ENCODE measurements around the gene SORT1. TPM values are rescaled to one million over a fixed set of nuclear protein-coding genes. Genes with fewer than 3 reads are reported as not detected.

Gene SORT1
- total and polyA plus RNA-seq, 2 of the 8 experiments (the other 6 are each of a cell fraction or from before 2014, with no cell fraction given): 18.7 to 69.6 TPM

DNA sequence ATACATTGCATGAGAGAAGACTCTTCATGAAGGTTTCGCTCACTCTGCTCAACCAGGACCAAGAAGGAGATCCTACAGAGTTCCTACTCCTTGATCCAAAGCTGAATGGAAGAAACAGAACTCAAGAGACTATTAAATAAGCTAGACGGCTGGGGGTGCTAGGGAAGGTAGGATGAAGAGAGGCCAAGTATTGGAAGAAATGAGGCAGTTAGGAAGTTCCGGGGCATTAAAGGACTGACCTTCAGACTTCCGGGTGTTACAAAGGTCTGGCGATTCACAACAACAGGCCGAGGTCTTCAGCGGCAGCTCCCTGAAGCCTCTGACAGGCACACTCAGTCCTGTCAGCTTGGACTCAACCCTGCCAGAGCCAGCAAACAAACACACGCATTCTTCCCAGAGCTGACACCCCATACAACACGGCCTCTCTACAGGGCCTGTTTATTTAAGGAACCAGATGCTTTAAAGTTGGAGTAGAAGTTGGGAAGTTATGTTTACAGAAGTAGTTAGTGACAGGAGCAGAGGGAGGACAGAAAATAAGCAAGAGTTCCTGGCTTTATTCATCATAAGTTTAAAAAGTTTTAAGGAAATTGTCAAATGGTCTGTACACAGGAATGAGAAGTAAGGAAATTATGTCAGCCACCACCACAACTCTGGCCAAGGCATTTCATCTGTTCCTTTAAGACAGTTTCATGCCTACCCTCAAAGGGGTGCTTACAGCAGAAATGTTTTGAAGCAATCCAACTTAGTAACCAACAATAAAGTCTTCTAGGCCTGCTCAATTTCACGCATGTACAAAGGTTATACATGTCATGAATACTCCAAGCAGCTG lies 4.7 kb downstream of the SORT1 start:
- H3K4me1 ChIP-seq (replicated peaks in 1 of 4; ENCODE audit: control insufficient read depth in 3 of 4, insufficient read depth in 4 of 4, low read length in 3 of 4): peaks cover 0 to 6% (median 4%) of the 10 kb centered on the region in 4 experiments; a peak in 6 of 7 replicates
- 79% methylated on average over 10 of the region's 10 CpGs; no CpG with 5 or more reads in 1 of the 2 experiments for WGBS, 2 experiments (ENCODE audit: extremely low coverage in 1 of 2, insufficient coverage in 1 of 2, insufficient read length in 1 of 2, insufficient replicate concordance in 2 of 2, low coverage in 1 of 2, low lambda C conversion rate in 2 of 2, missing lambda C conversion rate in 1 of 2)
- no peaks in the 10 kb centered on the region for H3K36me3 ChIP-seq (ENCODE audit: control insufficient read depth in 2 of 4, insufficient read depth in 4 of 4, low read length in 3 of 4)
- H4K8ac ChIP-seq (ENCODE audit: extremely low read depth, insufficient read depth, low read length): no peak overlapping the region
- 0 out of 2 replicates have a peak, but pooled peaks cover 5% of the 10 kb centered on the region for H3K79me1 ChIP-seq (ENCODE audit: low read depth, low read length)
- no peak overlapping the region for H3K14ac ChIP-seq (ENCODE audit: insufficient read length)
- no peak overlapping the region for H3K4ac ChIP-seq (replicated peaks; ENCODE audit: insufficient read length, low read depth, low read length)
- H4K20me1 ChIP-seq (replicated peaks in 1 of 2; ENCODE audit: control insufficient read depth in 1 of 2, insufficient read depth in 2 of 2, low read length in 2 of 2): peaks cover 0 to 10% of the 10 kb centered on the region in 2 experiments
- ChIA-PET POLR2A (ENCODE audit: partially characterized antibody) (interaction anchor here (0.8 to 1.0 kb wide), 2 partner anchors 18 to 117 kb away, joined by 3 read pairs; no protein-coding TSS in a partner anchor), CTCF (ENCODE audit: partially characterized antibody) (interaction anchor here (0.8 to 1.5 kb wide), 3 partner anchors 10 to 110 kb away, joined by 3 to 5 read pairs (median 4); partner anchors contain the start of gene PSRC1)
- H4K5ac ChIP-seq (ENCODE audit: insufficient read length, low read depth, low read length): no peak overlapping the region
- H2AFZ ChIP-seq (ENCODE audit: low read length): no peak overlapping the region
- DNase-seq (ENCODE audit: low read depth in 1 of 2, low spot score in 2 of 2) (no peak), FAIRE-seq (no peak)
- no peak overlapping the region for H4K91ac ChIP-seq (replicated peaks; ENCODE audit: insufficient read length, low read length)
- no peak overlapping the region for H3K27ac ChIP-seq (ENCODE audit: low read depth, low read length)
- H2BK120ac ChIP-seq (replicated peaks; ENCODE audit: low read depth, low read length): no peak overlapping the region
- no peak overlapping the region for H3K23ac ChIP-seq (ENCODE audit: insufficient read length)
- H3K18ac ChIP-seq (ENCODE audit: extremely low read depth, low read length): no peak overlapping the region
- H3K9me3 ChIP-seq (ENCODE audit: insufficient read depth in 2 of 2, low read depth in 1 of 2, low read length in 1 of 2): no peaks in the 10 kb centered on the region
- H2BK15ac ChIP-seq (ENCODE audit: low read length): no peak overlapping the region
- H2BK20ac ChIP-seq (ENCODE audit: low read length): no peak overlapping the region
- H2AK5ac ChIP-seq (ENCODE audit: low read depth, low read length): no peak overlapping the region
- H3K4me3 ChIP-seq (ENCODE audit: extremely low read depth in 1 of 4, insufficient read depth in 2 of 4, low read depth in 3 of 4, low read length in 4 of 4): no peak overlapping the region
- H3K23me2 ChIP-seq (ENCODE audit: low read depth, low read length): peaks cover 4% of the 10 kb centered on the region; the same call in 1 of the 2 replicates
- H3K9ac ChIP-seq (replicated peaks in 1 of 4; ENCODE audit: extremely low read depth in 1 of 4, low read depth in 3 of 4, low read length in 3 of 4): no peak overlapping the region
- H3K79me2 ChIP-seq (ENCODE audit: control insufficient read depth in 1 of 2, insufficient read depth in 2 of 2, low read length in 2 of 2): peaks cover 2 to 88% of the 10 kb centered on the region in 2 experiments
- no peaks in the 10 kb centered on the region for H3K27me3 ChIP-seq (replicated peaks in 1 of 4; ENCODE audit: control insufficient read depth in 3 of 4, extremely low read depth in 1 of 4, insufficient read depth in 3 of 4, low read length in 3 of 4)
- H3K56ac ChIP-seq (replicated peaks; ENCODE audit: insufficient read length, low read depth, low read length): no peak overlapping the region
- H2BK5ac ChIP-seq (ENCODE audit: low read depth, low read length): no peak overlapping the region
- H2BK12ac ChIP-seq (ENCODE audit: low read depth, low read length): no peak overlapping the region
- no peak overlapping the region for H3K4me2 ChIP-seq (ENCODE audit: insufficient read depth in 1 of 2, low read depth in 2 of 2, low read length in 2 of 2)
- TF ChIP-seq HDAC6 (IDR thresholded peaks at IDR 0.05; ENCODE audit: low read depth, low read length): no peak
